RWPE1 (cell line): ENCODE results near the gene C1QL1.

Experiments used
- CTCF ChIA-PET: fragments of 350-600 bp; sonication (Branson Sonifier 250); formaldehyde crosslinking; extraction: SDS; loops from one replicate; lab custom pipeline; 2021; lab: Yijun Ruan, JAX
- POLR2A ChIA-PET: fragments of 400-600 bp; formaldehyde crosslinking; extraction: SDS; loops from one replicate; lab custom pipeline; 2020; ENCODE audit warnings: antibody characterized with exemption; ENCODE audit not compliant: low non-redundant PET; lab: Yijun Ruan, JAX
- DNase-seq: peaks from one replicate; pipeline ENCODE4 v3.0.0; 2012; ENCODE audit warnings: low spot score
- H3K27ac ChIP-seq: fragments of 450-650 bp; 2 replicates; pipeline ENCODE4 v1.5.1; 2017
- TF ChIP-seq, protein P1 (sequence below): fragments of 450-650 bp; conservative IDR thresholded peaks from 2 replicates; pipeline ENCODE4 v1.5.1; 2017; ENCODE audit warnings: low read depth, mild to moderate bottlenecking

The C1QL1 gene

GRCh38 chr17:45001310-45001709 is 33.2 kb upstream of the C1QL1 start:
- CTCF ChIA-PET, result interaction anchor here (0.6 to 1.1 kb wide), 2 partner anchors 16 to 21 kb away, joined by 4 read pairs; no protein-coding TSS in a partner anchor
- POLR2A ChIA-PET, result no interaction called here
- no peak for DNase-seq
- peak overlapping the region; percentile 30 for H3K27ac ChIP-seq
- TF ChIP-seq, protein P1, sequence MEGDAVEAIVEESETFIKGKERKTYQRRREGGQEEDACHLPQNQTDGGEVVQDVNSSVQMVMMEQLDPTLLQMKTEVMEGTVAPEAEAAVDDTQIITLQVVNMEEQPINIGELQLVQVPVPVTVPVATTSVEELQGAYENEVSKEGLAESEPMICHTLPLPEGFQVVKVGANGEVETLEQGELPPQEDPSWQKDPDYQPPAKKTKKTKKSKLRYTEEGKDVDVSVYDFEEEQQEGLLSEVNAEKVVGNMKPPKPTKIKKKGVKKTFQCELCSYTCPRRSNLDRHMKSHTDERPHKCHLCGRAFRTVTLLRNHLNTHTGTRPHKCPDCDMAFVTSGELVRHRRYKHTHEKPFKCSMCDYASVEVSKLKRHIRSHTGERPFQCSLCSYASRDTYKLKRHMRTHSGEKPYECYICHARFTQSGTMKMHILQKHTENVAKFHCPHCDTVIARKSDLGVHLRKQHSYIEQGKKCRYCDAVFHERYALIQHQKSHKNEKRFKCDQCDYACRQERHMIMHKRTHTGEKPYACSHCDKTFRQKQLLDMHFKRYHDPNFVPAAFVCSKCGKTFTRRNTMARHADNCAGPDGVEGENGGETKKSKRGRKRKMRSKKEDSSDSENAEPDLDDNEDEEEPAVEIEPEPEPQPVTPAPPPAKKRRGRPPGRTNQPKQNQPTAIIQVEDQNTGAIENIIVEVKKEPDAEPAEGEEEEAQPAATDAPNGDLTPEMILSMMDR, result no peak

- CTCF ChIA-PET, result no interaction called here
- no peak overlapping the region for H3K27ac ChIP-seq
- DNase-seq, result no peak
- TF ChIP-seq, protein P1, result no peak
- POLR2A ChIA-PET, result no interaction called here
These were observed 31.3 kb upstream of the C1QL1 start for GRCh38 chr17:44999433-44999832.

DNA sequence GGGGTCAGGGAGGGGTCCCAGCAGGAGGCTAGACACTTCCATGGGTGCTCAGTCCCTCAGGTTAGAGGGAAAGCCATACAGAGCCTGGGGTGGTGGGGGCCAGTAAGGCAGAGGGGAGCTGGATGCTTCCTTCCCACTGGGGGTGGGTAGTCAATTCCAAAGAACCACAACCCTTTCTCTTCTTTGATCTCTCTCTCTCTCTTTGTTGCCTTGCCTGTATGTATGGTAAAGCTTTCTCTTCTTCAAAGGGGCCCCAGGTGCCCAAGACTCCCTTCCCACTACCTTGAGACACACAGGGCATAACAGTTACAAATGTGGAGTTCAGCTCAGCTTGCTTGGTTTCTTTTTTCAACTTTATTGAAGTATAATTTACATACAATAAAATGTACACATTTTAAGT is 30.5 kb upstream of the C1QL1 start:
- TF ChIP-seq, protein P1, result no peak
- CTCF ChIA-PET, result no interaction called here

GRCh38 chr17:44997733-44998520 is 29.8 kb upstream of the C1QL1 start:
- ChIA-PET POLR2A (no interaction called here), CTCF (interaction anchor here (0.6 kb wide), 1 partner anchor 79 kb away, joined by 3 read pairs; no protein-coding TSS in a partner anchor)
- TF ChIP-seq, protein P1, result no peak
- no peak for DNase-seq
- H3K27ac ChIP-seq, result no peak overlapping the region; the same call in 1 of the 2 replicates

More for the DNA sequence above, 30.5 kb upstream of the C1QL1 start:
- DNase-seq, result no peak
- H3K27ac ChIP-seq, result no peak overlapping the region
- POLR2A ChIA-PET, result no interaction called here

- ChIA-PET CTCF (interaction anchor here (0.6 kb wide), 1 partner anchor 26 kb away, joined by 4 read pairs; no protein-coding TSS in a partner anchor), POLR2A (no interaction called here)
- TF ChIP-seq, protein P1, result no peak
- DNase-seq, result no peak
- no peak overlapping the region for H3K27ac ChIP-seq
These were observed 28.2 kb upstream of the C1QL1 start for GRCh38 chr17:44996304-44996703.

- POLR2A ChIA-PET, result no interaction called here
These were observed 27.4 kb upstream of the C1QL1 start for GRCh38 chr17:44995436-44996001.

More at GRCh38 chr17:44995436-44996001, 27.4 kb upstream of the C1QL1 start:
- no peak overlapping the region for H3K27ac ChIP-seq
- TF ChIP-seq, protein P1, result no peak
- CTCF ChIA-PET, result interaction anchor here (0.6 to 0.7 kb wide), 2 partner anchors 27 to 28 kb away, joined by 3 to 4 read pairs; no protein-coding TSS in a partner anchor
- no peak for DNase-seq
